GM23338 (cell line): Measurements from ENCODE around the gene CRACR2A. TPM values are rescaled to one million over a fixed set of nuclear protein-coding genes. Genes with fewer than 3 reads are reported as not detected.

Experiments used
- ATAC-seq: fragments of 200-7000 bp; cut with Tn5 transposase; 3 replicates; pipeline ENCODE4 v1.9.1; 2020
- DNase-seq: peaks from one replicate; pipeline ENCODE4 v3.0.0-alpha.2; 2015; ENCODE audit warnings: low spot score
- H2AFZ ChIP-seq: fragments of 200-600 bp; sonication (generic); 2 replicates; pipeline ENCODE4 v1.8.0; 2016; ENCODE audit warnings: antibody characterized with exemption, mild to moderate bottlenecking, moderate library complexity
- H3F3A ChIP-seq: fragments of 200-600 bp; sonication (generic); replicated peaks from 2 replicates; pipeline ENCODE4 v1.8.0; 2017; ENCODE audit warnings: antibody characterized with exemption, mixed run types, low read depth
- H3K27ac ChIP-seq: fragments of 200-600 bp; sonication (generic); 2 replicates; pipeline ENCODE4 v1.6.1; 2016; ENCODE audit warnings: low read depth
- H3K27me3 ChIP-seq: fragments of 200-600 bp; sonication (generic); 2 replicates; pipeline ENCODE4 v1.8.0; 2016; ENCODE audit warnings: mild to moderate bottlenecking, mixed run types, moderate library complexity; ENCODE audit not compliant: insufficient read depth
- H3K36me3 ChIP-seq: fragments of 200-600 bp; sonication (generic); 2 replicates; pipeline ENCODE4 v1.8.0; 2016; ENCODE audit warnings: mild to moderate bottlenecking; ENCODE audit not compliant: insufficient read depth
- H3K4me1 ChIP-seq: fragments of 200-600 bp; sonication (generic); 2 replicates; pipeline ENCODE4 v1.8.0; 2016; ENCODE audit warnings: mild to moderate bottlenecking, moderate library complexity; ENCODE audit not compliant: insufficient read depth
- H3K4me2 ChIP-seq: fragments of 200-600 bp; sonication (generic); 2 replicates; pipeline ENCODE4 v1.7.1; 2017; ENCODE audit warnings: mixed run types
- H3K4me3 ChIP-seq: fragments of 200-600 bp; sonication (generic); 2 replicates; pipeline ENCODE4 v1.6.1; 2016; ENCODE audit warnings: mixed run types
- H3K79me2 ChIP-seq: fragments of 200-600 bp; sonication (generic); replicated peaks from 2 replicates; pipeline ENCODE4 v1.8.0; 2017; ENCODE audit warnings: mild to moderate bottlenecking; ENCODE audit not compliant: insufficient read depth
- H3K9me2 ChIP-seq: fragments of 200-600 bp; sonication (generic); 2 replicates; pipeline ENCODE4 v1.8.0; 2017; ENCODE audit not compliant: insufficient read depth
- H4K20me1 ChIP-seq: fragments of 200-600 bp; sonication (generic); replicated peaks from 2 replicates; pipeline ENCODE4 v1.8.0; 2017; ENCODE audit warnings: mild to moderate bottlenecking; ENCODE audit not compliant: insufficient read depth
- H3K27ac Mint-ChIP-seq: 2 replicates; pipeline ENCODE4 v1.8.0; 2020; ENCODE audit warnings: inconsistent platforms, mild to moderate bottlenecking, moderate library complexity, mixed read lengths
- H3K27me3 Mint-ChIP-seq: 3 replicates; pipeline ENCODE4 v1.8.0; 2022; ENCODE audit warnings: low read depth, mild to moderate bottlenecking, moderate library complexity, mixed read lengths, inconsistent platforms; ENCODE audit not compliant: insufficient read depth, poor library complexity
- H3K36me3 Mint-ChIP-seq: 3 replicates; pipeline ENCODE4 v1.8.0; 2021; ENCODE audit warnings: low read depth, mild to moderate bottlenecking, inconsistent platforms, moderate library complexity, mixed read lengths
- H3K4me1 Mint-ChIP-seq: 3 replicates; pipeline ENCODE4 v1.8.0; 2020; ENCODE audit warnings: mild to moderate bottlenecking, inconsistent platforms, mixed read lengths
- H3K4me3 Mint-ChIP-seq: 3 replicates; pipeline ENCODE4 v1.8.0; 2021; ENCODE audit warnings: moderate library complexity, mild to moderate bottlenecking, inconsistent platforms, mixed read lengths
- H3K9me3 Mint-ChIP-seq: 3 replicates; pipeline ENCODE4 v1.8.0; 2020; ENCODE audit warnings: moderate library complexity, mild to moderate bottlenecking, inconsistent platforms, mixed read lengths
- CREB1 ChIP-seq: fragments of 250-450 bp; sonication (Bioruptor Pico); IDR thresholded peaks from 2 replicates; pipeline ENCODE4 v1.5.0; 2020; ENCODE audit warnings: low read depth, mild to moderate bottlenecking, moderate library complexity
- EZH2 ChIP-seq: fragments of 200-600 bp; sonication (generic); IDR thresholded peaks from one replicate; pipeline ENCODE4 v1.8.0; 2017; ENCODE audit warnings: antibody characterized with exemption, mild to moderate bottlenecking, low read depth; ENCODE audit not compliant: unreplicated experiment
- EZH2phosphoT487 ChIP-seq: fragments of 200-600 bp; sonication (generic); IDR thresholded peaks from one replicate; pipeline ENCODE4 v1.8.1; 2018; ENCODE audit warnings: antibody characterized with exemption; ENCODE audit not compliant: unreplicated experiment
- NANOG ChIP-seq: IDR thresholded peaks from 2 replicates; pipeline ENCODE4 v1.6.1; 2016; ENCODE audit warnings: antibody characterized with exemption, borderline replicate concordance
- POLR2AphosphoS5 ChIP-seq: IDR thresholded peaks from 2 replicates; pipeline ENCODE4 v1.6.1; 2016; ENCODE audit warnings: antibody characterized with exemption, low read depth
- STAT1 ChIP-seq: IDR thresholded peaks from one replicate; pipeline ENCODE4 v1.6.1; 2016; ENCODE audit warnings: antibody characterized with exemption; ENCODE audit not compliant: unreplicated experiment
- ZNF114 ChIP-seq: fragments of 250-450 bp; sonication (Bioruptor Pico); IDR thresholded peaks from 2 replicates; pipeline ENCODE4 v1.5.0; 2020; ENCODE audit warnings: mild to moderate bottlenecking, moderate library complexity
- polyA plus RNA-seq: library from polyadenylated mRNA; unstranded; fragments of >200 nt; fragmentation: Nextera tagmentation; extraction: Ambion mirVana; gene quantifications from 2 replicates; pipeline ENCODE4 v1.2.1, GENCODE V29; 2016
- total RNA-seq: library from RNA; depleted of rRNA; stranded (reverse); fragments of >200 nt; shearing (Covaris generic); gene quantifications from 2 replicates; pipeline ENCODE4 v1.2.3, GENCODE V29; 2014
- TF ChIP-seq, protein P1 (sequence below), 2 experiments: fragments of 200-600 bp in 1 of 2; sonication (generic) in 1 of 2; conservative IDR thresholded peaks; 2 replicates each; pipeline versions ENCODE4 v1.5.1 to v1.6.1; 2016 to 2017; ENCODE audit warnings: antibody characterized with exemption in 2 of 2, low read depth in 2 of 2, mild to moderate bottlenecking in 2 of 2, moderate library complexity in 1 of 2
- TF ChIP-seq, protein P2 (sequence below): IDR thresholded peaks from one replicate; pipeline ENCODE4 v1.6.1; 2018; ENCODE audit warnings: antibody characterized with exemption; ENCODE audit not compliant: unreplicated experiment

Gene CRACR2A
- total and polyA plus RNA-seq, 2 experiments from 2014 or later = 1.5 to 3.0 TPM

DNA sequence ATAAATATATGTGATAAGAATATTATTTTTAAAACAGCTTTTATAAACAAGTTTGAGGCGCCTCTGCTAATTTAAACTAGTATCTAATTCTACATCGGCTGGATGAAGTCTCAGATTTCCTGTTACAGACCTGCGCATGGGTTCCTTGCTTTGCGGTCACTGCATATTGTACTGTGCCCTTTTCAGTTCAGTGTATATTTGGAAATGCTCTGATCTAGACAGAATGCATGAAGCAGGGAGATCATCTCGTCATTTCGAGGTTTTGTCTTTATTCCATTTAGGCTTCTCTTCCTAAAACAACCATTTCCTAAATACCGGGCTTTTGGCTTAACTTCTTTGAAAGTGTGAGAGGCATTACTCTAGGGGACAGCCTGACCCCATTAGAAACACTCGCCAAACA is 25.6 kb downstream of the CRACR2A start (continued):
- TF ChIP-seq, protein P1, sequence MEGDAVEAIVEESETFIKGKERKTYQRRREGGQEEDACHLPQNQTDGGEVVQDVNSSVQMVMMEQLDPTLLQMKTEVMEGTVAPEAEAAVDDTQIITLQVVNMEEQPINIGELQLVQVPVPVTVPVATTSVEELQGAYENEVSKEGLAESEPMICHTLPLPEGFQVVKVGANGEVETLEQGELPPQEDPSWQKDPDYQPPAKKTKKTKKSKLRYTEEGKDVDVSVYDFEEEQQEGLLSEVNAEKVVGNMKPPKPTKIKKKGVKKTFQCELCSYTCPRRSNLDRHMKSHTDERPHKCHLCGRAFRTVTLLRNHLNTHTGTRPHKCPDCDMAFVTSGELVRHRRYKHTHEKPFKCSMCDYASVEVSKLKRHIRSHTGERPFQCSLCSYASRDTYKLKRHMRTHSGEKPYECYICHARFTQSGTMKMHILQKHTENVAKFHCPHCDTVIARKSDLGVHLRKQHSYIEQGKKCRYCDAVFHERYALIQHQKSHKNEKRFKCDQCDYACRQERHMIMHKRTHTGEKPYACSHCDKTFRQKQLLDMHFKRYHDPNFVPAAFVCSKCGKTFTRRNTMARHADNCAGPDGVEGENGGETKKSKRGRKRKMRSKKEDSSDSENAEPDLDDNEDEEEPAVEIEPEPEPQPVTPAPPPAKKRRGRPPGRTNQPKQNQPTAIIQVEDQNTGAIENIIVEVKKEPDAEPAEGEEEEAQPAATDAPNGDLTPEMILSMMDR (conservative IDR thresholded peaks at IDR 0.05; ENCODE audit: low read depth in 2 of 2) = no peak
- TF ChIP-seq STAT1 (no peak), EZH2 (no peak), NANOG (no peak), CREB1 (CRISPR knock-in tag) (no peak), POLR2AphosphoS5 (no peak), ZNF114 (CRISPR knock-in tag) (no peak)
- TF ChIP-seq, protein P2, sequence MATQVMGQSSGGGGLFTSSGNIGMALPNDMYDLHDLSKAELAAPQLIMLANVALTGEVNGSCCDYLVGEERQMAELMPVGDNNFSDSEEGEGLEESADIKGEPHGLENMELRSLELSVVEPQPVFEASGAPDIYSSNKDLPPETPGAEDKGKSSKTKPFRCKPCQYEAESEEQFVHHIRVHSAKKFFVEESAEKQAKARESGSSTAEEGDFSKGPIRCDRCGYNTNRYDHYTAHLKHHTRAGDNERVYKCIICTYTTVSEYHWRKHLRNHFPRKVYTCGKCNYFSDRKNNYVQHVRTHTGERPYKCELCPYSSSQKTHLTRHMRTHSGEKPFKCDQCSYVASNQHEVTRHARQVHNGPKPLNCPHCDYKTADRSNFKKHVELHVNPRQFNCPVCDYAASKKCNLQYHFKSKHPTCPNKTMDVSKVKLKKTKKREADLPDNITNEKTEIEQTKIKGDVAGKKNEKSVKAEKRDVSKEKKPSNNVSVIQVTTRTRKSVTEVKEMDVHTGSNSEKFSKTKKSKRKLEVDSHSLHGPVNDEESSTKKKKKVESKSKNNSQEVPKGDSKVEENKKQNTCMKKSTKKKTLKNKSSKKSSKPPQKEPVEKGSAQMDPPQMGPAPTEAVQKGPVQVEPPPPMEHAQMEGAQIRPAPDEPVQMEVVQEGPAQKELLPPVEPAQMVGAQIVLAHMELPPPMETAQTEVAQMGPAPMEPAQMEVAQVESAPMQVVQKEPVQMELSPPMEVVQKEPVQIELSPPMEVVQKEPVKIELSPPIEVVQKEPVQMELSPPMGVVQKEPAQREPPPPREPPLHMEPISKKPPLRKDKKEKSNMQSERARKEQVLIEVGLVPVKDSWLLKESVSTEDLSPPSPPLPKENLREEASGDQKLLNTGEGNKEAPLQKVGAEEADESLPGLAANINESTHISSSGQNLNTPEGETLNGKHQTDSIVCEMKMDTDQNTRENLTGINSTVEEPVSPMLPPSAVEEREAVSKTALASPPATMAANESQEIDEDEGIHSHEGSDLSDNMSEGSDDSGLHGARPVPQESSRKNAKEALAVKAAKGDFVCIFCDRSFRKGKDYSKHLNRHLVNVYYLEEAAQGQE = no peak

DNA sequence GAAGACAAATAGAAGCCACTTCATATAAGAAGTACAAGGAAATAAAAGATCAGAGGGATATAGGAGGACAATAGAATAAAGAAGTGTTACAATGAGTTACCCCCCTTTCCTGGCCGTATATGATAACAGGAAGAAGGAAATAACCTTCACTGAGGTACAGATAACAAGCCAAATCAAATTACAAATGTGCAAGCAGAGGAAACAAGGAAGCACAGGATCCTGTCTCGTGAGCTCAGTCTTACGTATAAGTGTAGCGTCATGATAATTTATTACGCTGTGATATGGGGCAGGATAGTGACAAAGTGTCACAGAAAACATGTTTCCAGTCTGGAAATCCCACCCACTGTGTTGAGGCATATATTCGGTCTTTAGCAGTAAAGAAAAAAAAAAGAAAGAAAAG is 26.5 kb downstream of the CRACR2A start:
- peaks cover 10% of the 10 kb centered on the region for H3K4me1 ChIP-seq
- no peaks in the 10 kb centered on the region for H3K27me3 ChIP-seq
- Mint-ChIP-seq H3K36me3 (peaks cover 25% of the 10 kb centered on the region), H3K4me3 (no peak overlapping the region), H3K9me3 (peaks cover 33% of the 10 kb centered on the region), H3K27me3 (no peaks in the 10 kb centered on the region), H3K4me1 (peaks cover 24% of the 10 kb centered on the region), H3K27ac (no peak overlapping the region)
- H2AFZ ChIP-seq = no peak overlapping the region
- DNase-seq = no peak
- H3K4me2 ChIP-seq = no peak overlapping the region
- no peak overlapping the region for H3K4me3 ChIP-seq
- no peaks in the 10 kb centered on the region for H4K20me1 ChIP-seq
- H3K79me2 ChIP-seq = no peaks in the 10 kb centered on the region
- no peaks in the 10 kb centered on the region for H3F3A ChIP-seq
- no peaks in the 10 kb centered on the region; the same call in 1 of the 2 replicates for H3K36me3 ChIP-seq
- no peak for ATAC-seq
- no peaks in the 10 kb centered on the region for H3K9me2 ChIP-seq
- H3K27ac ChIP-seq = no peak overlapping the region
- TF ChIP-seq ZNF114 (CRISPR knock-in tag) = no peak
- TF ChIP-seq, protein P1 (conservative IDR thresholded peaks at IDR 0.05; ENCODE audit: low read depth in 2 of 2) = no peak
- TF ChIP-seq, protein P2 = no peak
- TF ChIP-seq EZH2phosphoT487 = no peak
